ENCODE data around the gene HES5. TPM values are rescaled to one million over a fixed set of nuclear protein-coding genes. Genes with fewer than 3 reads are reported as not detected.

Gene HES5
- total and polyA plus RNA-seq, 2 of the 13 experiments (the other 11 are each of a cell fraction or from before 2014, with no cell fraction given): not detected

DNA sequence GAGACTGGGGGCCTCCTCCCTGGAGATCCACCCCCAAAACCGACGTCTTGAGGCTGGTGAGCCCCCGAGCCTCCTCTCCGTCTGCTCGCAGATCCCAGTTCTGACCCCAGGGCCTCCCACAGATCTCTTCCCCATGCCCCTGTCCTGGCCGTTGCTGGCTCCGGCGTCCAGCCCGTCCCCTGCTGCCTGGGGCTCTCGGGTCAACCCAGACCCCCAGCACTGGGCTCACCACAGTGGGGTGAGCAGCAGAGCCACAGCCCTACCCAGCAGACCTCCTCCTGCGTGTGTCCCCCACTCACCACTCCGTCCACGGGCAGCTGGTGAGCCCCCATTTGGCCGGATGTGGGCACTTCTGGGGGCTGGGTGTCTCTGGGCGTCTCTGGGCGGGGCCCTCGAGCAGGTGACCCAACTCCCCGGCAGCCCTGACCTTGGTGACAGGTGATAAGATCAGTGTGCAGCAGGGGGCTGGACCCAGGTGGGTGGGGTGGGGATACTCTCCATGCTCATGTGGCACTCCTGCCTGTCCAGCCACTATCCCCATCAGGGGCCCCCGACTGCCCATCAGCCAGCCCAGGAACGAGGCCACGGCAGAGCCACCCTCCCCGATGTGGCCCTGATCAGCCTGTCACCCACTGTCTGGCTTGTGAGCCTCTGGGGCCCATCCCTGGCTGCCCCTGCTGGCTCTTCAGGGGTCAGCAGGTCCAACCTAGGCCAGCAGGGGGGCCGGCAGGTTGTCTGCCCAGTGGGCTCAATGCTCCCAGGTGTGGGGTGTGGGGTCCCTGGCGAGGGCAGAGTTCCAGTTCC, 26.8 kb upstream of the HES5 start (continued):
- TF ChIP-seq, protein P1, sequence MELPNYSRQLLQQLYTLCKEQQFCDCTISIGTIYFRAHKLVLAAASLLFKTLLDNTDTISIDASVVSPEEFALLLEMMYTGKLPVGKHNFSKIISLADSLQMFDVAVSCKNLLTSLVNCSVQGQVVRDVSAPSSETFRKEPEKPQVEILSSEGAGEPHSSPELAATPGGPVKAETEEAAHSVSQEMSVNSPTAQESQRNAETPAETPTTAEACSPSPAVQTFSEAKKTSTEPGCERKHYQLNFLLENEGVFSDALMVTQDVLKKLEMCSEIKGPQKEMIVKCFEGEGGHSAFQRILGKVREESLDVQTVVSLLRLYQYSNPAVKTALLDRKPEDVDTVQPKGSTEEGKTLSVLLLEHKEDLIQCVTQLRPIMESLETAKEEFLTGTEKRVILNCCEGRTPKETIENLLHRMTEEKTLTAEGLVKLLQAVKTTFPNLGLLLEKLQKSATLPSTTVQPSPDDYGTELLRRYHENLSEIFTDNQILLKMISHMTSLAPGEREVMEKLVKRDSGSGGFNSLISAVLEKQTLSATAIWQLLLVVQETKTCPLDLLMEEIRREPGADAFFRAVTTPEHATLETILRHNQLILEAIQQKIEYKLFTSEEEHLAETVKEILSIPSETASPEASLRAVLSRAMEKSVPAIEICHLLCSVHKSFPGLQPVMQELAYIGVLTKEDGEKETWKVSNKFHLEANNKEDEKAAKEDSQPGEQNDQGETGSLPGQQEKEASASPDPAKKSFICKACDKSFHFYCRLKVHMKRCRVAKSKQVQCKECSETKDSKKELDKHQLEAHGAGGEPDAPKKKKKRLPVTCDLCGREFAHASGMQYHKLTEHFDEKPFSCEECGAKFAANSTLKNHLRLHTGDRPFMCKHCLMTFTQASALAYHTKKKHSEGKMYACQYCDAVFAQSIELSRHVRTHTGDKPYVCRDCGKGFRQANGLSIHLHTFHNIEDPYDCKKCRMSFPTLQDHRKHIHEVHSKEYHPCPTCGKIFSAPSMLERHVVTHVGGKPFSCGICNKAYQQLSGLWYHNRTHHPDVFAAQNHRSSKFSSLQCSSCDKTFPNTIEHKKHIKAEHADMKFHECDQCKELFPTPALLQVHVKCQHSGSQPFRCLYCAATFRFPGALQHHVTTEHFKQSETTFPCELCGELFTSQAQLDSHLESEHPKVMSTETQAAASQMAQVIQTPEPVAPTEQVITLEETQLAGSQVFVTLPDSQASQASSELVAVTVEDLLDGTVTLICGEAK (IDR thresholded peaks at IDR 0.05): no peak
- TF ChIP-seq, protein P1 (CRISPR knock-in tag; IDR thresholded peaks at IDR 0.05): 0 out of 2 replicates have a peak, but pooled peaks have one; percentile 11
- TF ChIP-seq ZSCAN22 (CRISPR knock-in tag; IDR thresholded peaks at IDR 0.05) (no peak), HMGXB4 (CRISPR knock-in tag; IDR thresholded peaks at IDR 0.05; ENCODE audit: borderline replicate concordance in 1 of 2, low read depth in 1 of 2) (peak; percentile 21 to 45; a peak in 2 of 4 replicates), ZNF724P (CRISPR knock-in tag; IDR thresholded peaks at IDR 0.05; ENCODE audit: borderline replicate concordance) (no peak), ZFP82 (CRISPR knock-in tag; IDR thresholded peaks at IDR 0.05; ENCODE audit: borderline replicate concordance) (no peak), ARID3A (IDR thresholded peaks at IDR 0.05; ENCODE audit: low read depth, low read length) (no peak), ESRRA (CRISPR knock-in tag; IDR thresholded peaks at IDR 0.05; ENCODE audit: low read depth) (no peak), CHCHD3 (CRISPR knock-in tag; IDR thresholded peaks at IDR 0.05) (no peak), ARNT (IDR thresholded peaks at IDR 0.05) (no peak), RFX1 (IDR thresholded peaks at IDR 0.05) (no peak), ZNF317 (CRISPR knock-in tag; IDR thresholded peaks at IDR 0.05) (peak; percentile 35; the same call in 1 of the 2 replicates), CCAR2 (optimal IDR thresholded peaks at IDR 0.05; ENCODE audit: low read depth, low read length) (no peak), TAF15 (IDR thresholded peaks at IDR 0.05; ENCODE audit: low read depth, low read length, poor library complexity, severe bottlenecking) (peak; percentile 32), U2AF2 (IDR thresholded peaks at IDR 0.05; ENCODE audit: low read depth, low read length) (no peak), ZNF761 (CRISPR knock-in tag; conservative IDR thresholded peaks at IDR 0.05) (no peak), MAF1 (CRISPR knock-in tag; IDR thresholded peaks at IDR 0.05; ENCODE audit: borderline replicate concordance) (no peak)

Data from HepG2 (cell line).